HG02840 (cell line): Measurements from ENCODE around the gene ZSWIM8.
"Not testable (repeated sequence)": the region's sequence is repeated elsewhere in the genome, so short reads cannot be mapped to it uniquely, and the experiment has no call there.

ENCODE experiments used
- ATAC-seq: cut with Tn5 transposase; IDR thresholded peaks from one replicate; pipeline ENCODE4 v1.9.1; 2021; ENCODE audit warnings: mild to moderate bottlenecking, moderate library complexity, moderate number of reproducible peaks; ENCODE audit not compliant: unreplicated experiment, low FRiP score

ZSWIM8 gene

DNA sequence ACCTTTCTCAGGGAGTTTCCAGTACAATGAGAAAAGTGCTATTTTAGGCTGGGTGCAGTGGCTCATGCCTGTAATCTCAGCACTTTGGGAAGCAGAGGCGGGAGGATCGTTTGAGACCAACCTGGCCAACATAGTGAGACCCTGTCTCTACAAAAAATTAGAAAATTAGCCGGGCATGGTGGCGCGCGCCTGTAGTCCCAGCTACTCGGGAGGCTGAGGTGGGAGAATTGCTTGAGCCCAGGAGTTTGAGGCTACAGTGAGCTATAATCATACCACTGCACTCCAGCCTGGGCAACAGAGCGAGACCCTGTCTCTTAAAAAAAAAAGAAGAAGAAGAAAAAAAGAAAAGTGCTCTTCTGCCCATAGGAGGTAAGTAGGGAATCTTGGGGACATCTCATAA is 10.6 kb downstream of the ZSWIM8 start:
- ATAC-seq: not testable (repeated sequence)

DNA sequence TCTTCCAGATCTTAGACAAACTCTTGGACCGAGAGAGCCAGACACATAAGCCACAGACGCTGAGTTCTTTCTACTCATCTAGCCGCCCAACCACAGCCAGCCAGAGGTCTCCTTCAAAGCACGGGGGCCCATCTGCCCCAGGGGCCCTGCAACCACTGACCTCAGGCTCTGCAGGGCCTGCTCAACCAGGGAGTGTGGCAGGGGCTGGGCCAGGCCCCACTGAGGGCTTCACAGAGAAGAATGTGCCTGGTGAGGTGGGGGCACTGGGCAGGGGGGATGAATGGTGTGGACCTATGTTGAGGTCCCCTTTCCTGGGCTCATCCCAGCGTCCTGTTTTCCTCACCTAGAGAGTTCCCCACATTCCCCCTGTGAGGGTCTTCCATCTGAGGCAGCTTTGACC is 11.4 kb downstream of the ZSWIM8 start:
- no peak for ATAC-seq

DNA sequence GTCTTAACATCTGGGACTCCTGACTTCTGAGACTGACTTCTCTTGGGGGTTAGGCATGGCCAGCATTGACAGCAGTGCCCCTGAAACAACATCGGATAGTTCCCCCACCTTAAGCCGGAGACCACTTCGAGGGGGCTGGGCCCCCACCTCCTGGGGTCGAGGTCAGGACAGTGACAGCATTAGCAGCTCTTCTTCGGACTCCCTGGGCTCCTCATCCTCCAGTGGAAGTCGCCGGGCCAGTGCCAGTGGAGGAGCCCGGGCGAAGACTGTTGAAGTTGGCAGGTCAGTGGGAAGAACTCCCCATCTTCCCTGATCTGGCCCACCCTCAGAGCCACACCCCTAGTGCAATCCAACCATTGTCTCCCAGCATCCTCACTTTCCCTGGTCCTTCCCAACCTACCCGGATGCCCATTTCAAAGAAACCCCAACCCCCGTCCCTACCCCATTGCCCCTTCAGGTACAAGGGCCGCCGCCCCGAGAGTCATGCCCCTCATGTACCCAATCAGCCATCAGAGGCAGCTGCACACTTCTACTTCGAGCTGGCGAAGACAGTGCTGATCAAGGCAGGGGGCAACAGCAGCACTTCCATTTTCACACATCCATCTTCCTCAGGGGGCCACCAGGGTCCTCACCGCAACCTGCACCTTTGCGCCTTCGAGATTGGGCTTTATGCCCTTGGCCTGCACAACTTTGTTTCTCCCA is 12.1 kb downstream of the ZSWIM8 start:
- ATAC-seq: no peak

DNA sequence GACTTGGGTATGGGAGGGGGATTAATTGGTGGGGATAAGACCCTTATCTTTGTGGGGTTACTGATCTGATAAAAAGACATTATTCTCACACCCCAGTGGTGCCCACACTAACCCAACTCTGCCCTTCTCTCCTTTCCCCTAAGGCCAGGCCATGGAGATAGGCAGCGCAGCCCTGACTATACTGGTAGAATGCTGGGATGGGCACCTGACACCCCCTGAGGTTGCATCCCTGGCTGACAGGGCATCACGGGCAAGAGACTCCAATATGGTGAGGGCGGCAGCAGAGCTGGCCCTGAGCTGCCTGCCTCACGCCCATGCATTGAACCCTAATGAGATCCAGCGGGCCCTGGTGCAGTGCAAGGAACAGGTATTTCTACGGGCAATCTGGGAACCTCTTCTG is 12.7 kb downstream of the ZSWIM8 start:
- ATAC-seq: no peak

DNA sequence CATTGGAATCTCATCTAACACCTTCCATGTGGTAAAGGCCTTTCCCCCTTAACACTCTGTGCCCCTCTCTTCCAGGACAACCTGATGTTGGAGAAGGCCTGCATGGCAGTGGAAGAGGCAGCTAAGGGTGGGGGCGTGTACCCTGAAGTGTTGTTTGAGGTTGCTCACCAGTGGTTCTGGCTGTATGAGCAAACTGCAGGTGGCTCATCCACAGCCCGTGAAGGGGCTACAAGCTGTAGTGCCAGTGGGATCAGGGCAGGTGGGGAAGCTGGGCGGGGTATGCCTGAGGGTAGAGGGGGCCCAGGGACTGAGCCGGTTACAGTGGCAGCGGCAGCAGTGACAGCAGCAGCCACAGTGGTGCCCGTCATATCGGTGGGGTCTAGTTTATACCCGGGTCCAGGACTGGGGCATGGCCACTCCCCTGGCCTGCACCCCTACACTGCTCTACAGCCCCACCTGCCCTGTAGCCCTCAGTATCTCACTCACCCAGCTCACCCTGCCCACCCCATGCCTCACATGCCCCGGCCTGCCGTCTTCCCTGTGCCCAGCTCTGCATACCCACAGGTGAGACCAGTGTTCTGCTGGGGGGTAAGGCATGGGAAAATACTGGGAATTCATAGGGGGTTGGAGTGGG is 13.6 kb downstream of the ZSWIM8 start:
- ATAC-seq: no peak

DNA sequence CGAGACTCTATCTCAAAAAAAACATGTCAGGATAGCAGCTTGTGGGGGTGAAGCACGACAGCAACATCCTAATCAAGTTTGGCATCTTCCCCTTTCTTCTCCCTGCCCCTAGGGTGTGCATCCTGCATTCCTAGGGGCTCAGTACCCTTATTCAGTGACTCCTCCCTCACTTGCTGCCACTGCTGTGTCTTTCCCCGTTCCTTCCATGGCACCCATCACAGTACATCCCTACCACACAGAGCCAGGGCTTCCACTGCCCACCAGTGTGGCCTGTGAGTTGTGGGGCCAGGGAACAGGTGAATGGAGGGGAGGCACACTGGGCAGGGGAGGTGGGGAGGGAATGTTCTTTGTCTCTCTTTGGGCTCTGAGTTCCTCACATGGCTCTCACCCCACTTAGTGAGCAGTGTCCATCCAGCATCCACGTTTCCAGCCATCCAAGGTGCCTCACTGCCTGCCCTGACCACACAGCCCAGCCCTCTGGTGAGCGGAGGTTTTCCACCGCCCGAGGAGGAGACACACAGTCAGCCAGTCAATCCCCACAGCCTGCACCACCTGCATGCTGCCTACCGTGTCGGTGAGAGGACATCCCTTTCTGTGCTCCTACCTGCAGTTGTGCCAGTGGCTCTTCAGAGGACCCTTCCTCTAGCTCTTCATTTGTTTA is 14.6 kb downstream of the ZSWIM8 start:
- ATAC-seq: no peak

DNA sequence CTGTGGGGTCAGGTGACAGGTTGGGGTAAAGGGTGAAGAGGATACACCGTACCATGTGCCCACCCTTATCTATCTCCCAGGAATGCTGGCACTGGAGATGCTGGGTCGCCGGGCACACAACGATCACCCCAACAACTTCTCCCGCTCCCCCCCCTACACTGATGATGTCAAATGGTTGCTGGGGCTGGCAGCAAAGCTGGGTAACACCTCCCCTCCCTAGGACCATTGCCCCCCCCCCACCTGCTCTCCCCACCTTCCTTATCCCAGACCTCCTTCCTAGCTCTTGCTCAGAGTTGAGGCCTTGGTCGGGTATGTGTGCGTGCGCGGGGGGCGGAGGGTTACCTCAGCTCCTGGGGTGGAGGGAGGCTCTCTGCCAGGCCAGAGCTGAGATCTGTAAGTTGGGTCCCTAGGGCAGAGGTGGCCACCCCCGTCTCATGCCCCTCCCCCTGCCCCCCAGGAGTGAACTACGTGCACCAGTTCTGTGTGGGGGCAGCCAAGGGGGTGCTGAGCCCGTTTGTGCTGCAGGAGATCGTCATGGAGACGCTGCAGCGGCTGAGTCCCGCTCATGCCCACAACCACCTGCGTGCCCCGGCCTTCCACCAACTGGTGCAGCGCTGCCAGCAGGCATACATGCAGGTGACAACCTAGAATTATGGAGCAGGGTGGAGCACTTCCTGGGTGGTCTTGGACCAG is 15.3 kb downstream of the ZSWIM8 start:
- no peak for ATAC-seq

DNA sequence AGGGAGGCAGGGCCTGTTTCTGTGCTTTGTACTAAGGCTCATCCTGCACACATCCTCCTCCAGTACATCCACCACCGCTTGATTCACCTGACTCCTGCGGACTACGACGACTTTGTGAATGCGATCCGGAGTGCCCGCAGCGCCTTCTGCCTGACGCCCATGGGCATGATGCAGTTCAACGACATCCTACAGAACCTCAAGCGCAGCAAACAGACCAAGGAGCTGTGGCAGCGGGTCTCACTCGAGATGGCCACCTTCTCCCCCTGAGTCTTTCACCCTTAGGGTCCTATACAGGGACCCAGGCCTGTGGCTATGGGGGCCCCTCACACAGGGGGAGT is 15.8 kb downstream of the ZSWIM8 start:
- ATAC-seq: no peak

DNA sequence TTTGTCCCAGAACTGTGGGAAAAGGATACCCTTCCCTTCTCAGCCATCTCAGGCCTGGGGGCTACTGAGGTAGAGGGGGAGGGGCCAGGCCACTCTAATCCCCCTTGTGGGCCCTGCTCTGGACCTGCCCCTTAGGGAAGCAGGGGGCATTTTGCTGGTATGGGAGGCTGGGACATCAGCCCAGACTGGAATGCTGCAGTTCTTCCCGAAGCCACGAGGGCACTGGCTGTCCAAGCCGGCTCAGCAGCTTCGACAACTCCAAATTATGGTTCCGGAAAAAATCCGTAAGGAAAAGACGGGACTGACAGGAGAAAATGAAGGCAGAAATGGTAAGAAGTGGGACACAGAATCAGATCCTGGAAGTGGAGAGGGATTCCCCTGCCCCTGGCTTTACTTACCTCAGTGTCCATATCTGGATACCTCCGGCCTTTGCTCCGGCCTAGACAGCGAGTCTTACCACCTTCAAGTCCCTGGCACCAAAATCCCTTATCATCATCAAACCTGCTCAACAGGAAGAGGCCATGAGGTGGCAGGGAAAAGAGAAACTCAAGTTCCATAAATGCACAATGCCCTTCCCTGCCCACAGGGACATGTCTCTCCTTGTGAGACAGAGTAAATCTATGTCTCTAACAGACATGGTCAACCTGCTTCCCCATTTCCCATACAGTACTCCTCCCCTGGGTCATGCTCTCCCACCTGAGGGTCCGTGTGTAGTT is 17.0 kb downstream of the ZSWIM8 start:
- ATAC-seq: no peak

DNA sequence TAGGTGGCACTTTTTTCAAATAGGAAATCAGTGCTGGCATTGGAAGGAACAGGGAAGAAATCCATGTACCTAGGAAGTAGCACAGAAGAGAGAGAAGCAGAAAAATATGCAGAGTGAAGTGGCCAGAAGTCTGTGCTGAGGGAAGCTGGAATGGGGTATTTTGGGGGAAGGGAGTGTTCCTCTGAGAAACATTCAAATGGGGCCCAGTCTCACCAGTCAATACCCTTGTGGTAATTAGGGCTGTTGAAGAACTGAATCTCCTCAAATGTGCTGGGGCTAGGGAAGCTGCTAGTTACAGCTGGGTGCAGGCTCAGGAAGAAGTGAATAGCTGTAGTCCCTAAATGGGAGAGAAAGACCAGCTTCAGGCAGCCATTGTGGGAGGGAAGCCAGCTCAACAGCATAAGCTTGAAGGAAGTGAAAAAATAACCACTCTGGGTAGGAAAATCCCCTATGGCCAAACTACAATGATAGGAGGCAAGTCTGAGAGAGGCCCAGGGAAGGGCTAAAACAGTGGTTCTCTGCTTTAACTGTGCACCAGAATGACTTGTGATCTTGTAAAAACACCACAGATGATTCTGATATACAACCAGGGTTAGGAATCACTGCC is 18.4 kb downstream of the ZSWIM8 start:
- no peak for ATAC-seq

DNA sequence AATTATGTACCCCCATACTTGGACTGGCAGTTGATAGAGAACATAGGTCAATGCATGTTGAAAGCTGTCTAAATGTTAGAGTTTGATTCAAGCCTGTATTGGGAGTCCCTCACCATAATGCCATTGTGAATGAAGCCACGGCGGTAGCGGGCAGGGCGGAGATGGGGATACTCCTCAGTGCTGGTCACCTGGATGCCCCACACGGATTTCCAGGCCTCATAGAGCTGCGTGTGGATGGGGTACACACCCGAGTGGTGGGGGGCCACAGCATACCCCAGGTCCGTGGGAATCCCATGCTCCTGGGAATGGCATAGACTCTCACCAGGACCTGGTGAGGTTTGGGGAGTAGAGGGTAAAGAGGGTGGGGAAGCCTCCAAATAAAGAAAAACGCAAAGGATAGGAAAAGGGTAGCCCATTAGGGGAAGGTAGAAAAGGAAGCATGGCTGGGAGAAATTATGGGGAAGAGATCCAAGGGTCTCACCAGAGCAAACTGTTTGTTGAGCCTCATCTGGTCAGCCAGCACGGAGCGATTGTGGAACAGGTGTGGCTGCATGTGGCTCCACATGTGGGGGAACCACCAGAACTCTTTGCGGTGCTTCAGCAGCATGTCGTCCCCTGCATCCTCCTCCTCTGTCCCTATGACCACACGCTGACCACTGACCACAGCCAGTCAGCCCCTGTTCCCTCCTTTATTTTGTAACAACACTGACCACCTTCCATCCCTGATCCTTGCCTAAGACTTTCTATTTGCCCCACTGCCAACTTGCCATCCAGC is 21.0 kb downstream of the ZSWIM8 start:
- ATAC-seq: no peak

DNA sequence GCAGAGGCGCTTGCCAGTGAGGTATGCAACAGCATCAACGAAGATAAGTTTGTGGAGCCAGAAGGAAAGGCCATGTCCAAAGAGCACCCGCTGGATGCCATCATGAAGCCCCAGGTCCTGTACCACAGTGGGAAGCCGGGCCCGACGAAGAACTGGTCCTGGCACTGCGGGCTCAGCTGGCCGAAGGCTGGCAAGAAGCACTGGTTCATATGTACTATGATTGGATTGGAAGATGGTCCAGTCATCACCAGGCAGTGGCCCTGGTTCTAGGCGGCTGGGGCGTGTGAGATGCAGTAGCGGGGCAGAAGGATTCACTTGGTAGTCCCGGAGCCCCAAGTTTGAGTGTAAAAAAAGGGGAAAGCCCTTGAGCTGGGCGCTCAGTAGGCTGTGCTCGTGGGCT is 22.1 kb downstream of the ZSWIM8 start:
- ATAC-seq: no peak

DNA sequence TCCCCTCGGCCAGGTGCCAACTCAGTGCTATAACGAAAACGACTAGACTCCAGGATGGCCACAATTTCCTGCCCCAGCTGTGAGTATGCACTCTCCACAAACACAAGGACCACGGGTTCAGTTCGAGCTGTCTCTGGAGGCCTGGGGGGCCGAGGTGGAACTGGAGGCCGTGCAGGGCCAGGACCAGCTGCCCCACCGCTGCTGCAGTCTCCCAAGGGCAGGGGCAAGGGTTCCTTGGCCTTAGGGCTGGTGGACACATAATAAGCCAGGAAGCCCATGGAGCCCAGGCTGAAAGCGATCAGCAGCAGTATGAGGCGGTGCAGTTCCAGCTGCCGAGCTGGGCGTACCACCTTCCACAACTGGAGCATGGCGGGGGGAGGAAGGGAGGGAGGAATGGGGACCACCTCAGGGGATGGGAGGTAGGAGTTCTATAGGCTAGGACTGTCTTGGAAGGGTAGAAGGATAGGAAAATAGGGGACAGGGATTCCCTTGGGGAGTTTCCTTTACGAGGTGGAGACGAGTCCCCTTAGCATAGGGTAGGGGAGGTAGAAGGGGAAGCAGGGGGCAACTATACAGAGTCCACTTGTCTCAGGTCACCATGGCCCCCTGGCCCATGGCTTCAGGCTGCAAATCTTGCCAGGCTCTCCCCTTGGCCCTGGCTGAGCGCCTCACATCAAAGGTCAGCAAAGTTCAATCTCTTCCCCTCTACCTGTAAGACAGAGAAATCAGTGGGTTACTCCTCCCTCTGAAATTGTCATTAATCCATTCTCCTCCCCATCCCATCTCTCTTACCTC is 22.8 kb downstream of the ZSWIM8 start:
- ATAC-seq: no peak

DNA sequence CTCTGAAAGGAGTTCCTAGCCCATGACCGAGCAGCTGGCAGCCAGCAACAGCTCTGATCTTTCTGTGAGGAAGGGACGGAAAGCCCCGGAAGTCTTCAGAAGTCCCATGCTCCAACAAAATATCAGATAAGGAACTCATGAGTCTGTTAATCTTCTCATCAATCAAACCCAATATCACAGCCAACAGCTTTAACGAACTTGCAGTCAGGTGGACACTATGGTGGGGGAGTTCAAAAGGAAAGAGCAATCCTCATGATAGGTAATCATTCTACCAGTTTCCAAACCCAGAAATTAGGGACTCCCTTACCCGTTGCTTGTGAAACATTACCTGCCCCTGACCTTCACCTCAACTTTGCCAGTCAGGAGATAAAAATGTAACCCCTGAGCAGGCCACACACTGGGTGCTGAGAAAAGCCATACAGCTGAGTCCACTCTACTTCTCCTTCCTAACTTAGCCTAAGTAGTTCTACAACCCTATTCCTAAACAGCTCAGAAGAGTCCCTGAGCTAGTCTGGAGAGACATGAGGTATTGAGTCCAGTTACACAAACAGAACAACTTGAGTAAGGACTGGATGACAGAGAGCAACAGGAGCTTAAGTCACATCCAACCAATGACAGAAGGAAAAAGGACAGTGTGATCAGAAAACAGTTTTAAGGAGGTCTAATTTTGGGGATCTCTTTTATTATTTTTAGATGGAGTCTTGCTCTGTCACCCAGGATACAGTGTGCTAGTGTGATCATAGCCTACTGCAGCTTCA is 23.8 kb downstream of the ZSWIM8 start:
- no peak for ATAC-seq

DNA sequence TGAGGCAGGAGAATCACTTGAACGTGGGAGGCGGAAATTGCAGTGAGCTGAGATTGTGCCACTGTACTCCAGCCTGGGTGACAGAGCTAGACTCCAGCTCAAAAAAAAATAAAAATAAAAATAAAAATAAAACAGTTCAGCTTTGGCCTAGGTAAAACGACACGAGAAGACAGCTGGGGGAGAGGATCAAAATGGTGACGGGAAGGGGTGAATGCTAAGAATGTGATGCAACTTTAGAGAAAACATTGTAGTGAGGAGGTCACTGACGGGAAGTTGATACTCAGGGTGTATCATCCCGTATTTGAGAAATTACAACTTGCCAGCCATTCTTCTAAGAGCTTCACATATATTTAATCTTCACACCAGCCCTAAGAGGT is 24.9 kb downstream of the ZSWIM8 start:
- no peak for ATAC-seq

DNA sequence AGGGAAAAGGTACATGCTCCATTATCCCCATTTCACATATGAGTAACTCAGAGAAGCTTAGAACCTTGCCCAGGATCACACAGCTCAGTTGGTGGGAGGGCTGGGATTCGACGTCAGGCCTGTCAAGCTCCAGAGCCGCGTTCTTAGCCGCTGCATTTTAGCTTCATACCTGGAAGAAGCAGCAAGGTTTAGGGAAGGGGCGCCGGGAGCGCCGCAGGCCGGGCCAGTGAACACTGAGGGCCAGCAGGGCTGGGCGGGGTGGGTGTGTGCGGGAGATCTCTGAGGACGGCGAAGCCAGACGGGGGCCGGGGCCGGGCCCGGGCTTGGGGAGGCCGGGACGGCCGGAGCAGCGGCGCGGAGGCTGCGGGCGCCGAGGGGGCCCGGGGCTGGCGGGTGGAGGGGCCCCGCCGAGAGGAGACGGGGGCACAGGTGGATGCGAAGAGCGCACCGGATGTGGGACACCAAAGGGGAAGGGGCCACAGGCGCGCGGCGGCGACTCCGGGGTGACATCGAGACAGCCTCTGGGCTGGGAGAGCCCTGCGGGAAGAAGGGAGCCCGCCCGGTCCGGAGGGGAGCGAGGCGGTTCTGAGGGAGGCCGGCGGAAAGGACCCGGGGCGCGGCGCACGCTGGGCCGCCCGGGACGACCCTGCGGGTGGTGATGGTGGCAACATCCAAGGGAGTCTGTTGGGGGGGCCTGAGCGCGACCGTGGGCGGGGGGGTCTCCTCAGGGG is 25.5 kb downstream of the ZSWIM8 start:
- ATAC-seq: peak; percentile 30

DNA sequence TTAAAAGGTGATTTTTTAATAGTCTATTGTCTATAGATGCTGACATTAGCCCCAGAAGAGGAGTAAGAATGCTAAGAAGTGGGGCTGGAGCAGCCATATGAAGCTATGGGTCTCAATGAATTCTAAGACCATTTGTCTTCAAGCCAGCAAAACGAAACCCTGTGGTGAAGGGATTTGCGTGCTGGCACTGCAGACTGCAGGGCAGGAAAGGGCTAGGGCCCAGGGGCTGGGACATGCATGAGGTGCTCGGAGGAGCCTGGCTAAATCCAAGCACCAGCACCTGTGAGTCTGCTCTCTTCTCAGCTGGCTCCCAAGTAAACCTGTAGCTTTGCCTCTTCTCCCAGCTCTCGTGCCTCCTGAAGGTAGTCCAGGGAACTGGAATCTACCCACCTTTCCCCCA is 27.3 kb downstream of the ZSWIM8 start:
- ATAC-seq: no peak

DNA sequence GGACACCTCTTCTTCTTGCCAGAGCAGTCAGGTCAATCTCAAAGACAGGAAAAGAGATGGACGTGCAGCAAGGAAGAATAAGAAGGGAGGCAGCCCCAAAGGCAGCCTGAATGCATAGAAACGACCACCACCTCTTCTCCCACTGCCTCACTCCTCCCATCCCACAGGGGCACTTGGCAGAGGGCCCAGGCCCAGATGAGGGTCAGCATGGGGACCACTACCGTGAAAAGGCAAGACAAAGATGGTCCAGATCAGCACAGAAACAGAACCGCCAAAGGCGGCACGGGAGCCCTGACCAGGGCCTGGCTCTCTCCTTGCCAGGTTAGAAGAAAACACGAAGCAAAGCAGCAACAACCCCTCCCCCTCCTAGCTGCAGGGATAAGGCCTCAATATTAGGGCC is 27.9 kb downstream of the ZSWIM8 start:
- ATAC-seq: no peak
